Suppressor macrophage treated with lipopolysaccharide for 4 hours (primary cell): Measurements from ENCODE around the gene SAMM50.

Source experiments
- DNase-seq: peaks from one replicate; pipeline ENCODE4 v3.0.0-alpha.2; 2020

Gene SAMM50

GRCh38 chr22:43946384-43946667 lies 8.9 kb upstream of the SAMM50 start:
- DNase-seq, result no peak

GRCh38 chr22:43948836-43949406 lies 6.3 kb upstream of the SAMM50 start:
- DNase-seq, result no peak

DNA sequence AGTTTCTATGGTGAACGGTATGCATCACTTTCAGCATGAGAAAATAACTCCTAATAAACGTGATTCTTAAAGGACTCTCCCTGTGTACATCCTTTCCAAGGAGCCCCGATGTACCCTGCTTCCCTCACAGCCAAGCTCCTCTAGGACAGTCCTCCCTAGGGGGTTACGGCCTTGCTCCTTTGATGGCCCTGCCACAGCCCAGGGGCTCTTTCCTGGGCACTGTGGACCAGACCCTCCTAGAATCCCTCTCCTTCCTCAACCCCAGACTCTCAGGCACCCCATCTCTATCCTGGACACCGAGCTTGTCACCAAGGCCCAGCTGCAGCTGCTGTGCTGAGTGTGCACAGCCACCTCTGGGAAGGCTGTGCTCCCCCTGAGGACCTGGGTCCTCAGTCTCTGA lies 3.9 kb upstream of the SAMM50 start:
- DNase-seq, result no peak

GRCh38 chr22:43951966-43952365 lies 3.3 kb upstream of the SAMM50 start:
- no peak for DNase-seq

DNA sequence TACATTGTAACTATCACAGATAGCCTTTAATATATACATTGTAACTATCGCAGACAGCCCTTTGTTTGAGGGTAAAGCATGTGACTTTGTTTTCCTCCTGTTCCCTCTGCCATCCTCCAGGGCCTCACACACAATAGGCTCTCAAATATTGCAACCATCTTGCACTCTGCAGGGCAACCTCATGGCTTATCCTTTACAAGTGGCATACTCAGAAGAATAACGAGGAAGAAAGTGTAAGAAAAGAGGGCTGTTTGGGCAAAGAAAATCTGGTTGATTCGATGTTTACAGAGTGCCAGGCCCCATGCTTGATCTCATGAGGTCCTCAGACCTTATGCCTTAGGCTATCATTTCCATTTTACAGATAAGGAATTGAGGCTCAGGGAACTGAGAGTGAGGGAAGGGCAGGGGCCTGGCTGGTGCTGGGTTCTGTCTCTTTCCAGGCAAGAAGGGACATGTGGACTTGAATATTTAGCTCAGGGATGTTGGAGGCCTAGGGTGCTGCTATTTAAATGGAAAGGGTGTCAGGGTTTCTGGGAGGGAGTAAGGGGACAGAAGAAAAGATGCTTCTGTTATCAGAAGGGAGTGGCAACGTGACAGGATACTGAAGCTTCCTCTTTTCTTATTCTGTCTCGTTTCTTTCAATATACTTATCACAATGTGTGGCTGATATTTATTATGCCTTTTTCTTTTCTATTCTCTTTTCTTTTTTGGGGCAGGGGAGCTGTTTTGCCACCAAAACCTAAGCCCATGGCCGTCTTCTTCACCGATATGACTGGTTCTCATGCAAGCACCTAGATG lies 1.1 kb upstream of the SAMM50 start:
- DNase-seq, result no peak

- peak; percentile 9 for DNase-seq
Observed at GRCh38 chr22:43955883-43956782, 891 bp downstream of the SAMM50 start.

GRCh38 chr22:43956805-43957463 lies 1.7 kb downstream of the SAMM50 start:
- no peak for DNase-seq

DNA sequence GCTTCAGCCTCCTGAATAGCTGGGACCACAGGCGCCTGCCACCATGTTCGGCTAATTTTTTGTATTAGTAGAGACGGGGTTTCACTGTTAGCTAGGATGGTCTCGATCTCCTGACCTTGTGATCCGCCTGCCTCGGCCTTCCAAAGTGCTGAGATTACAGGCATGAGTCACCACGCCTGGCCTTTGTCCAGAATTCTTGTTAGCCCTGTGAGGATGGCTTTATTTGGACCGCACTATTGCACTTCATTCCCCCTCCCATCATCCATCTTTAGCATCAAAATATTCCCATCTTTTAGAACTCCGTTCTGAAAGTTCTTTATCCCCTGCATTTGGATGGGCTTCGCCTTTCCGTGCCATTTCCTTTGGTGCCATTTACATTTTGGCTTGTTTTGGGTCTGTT lies 2.6 kb downstream of the SAMM50 start:
- DNase-seq, result no peak

DNA sequence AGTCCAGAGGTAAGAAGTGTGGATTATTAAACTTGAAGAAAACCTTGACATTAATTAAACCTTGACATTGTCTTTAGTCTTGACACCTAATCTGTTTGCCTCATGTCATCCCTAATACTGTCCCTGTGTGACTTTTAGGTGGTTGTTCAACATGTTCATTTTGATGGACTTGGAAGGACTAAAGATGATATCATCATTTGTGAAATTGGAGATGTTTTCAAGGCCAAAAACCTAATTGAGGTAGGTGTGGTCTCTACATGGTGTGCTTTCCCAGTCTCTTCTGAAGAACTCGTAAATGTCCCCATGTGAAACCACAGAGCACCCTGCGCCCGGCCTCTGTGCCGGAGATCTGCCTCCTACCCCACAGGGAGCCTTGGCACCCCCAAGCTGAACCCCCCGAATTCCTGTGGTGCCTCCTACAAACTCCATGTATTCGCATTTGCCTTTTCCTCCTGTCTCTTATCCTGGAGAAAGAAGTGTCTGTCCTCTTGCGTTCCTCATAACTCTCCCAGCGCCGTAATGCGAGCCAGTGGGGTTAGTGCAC lies 9.1 kb downstream of the SAMM50 start:
- no peak for DNase-seq

DNA sequence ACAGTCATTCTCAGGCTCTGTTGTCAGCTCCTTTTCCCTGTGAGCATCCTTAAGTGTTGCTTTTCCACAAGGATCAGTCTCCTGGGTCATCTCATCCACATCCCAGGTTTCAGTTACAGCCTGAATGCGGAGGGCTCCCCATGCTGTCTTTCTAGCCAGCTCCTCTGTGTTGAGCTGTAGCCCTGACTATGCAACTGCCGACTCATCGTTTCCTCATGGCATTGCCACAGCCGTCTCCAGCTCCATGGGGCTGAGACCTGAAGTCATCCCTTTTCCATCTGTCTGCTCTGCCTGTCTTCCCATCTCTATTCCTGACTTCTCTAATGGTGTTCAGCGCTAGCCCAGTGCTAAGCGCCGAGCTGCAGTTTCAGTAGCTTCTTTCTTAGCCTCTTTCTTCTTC lies 11.8 kb downstream of the SAMM50 start:
- no peak for DNase-seq

- DNase-seq, result no peak
Observed at GRCh38 chr22:43968614-43969013, 13.4 kb downstream of the SAMM50 start.

DNA sequence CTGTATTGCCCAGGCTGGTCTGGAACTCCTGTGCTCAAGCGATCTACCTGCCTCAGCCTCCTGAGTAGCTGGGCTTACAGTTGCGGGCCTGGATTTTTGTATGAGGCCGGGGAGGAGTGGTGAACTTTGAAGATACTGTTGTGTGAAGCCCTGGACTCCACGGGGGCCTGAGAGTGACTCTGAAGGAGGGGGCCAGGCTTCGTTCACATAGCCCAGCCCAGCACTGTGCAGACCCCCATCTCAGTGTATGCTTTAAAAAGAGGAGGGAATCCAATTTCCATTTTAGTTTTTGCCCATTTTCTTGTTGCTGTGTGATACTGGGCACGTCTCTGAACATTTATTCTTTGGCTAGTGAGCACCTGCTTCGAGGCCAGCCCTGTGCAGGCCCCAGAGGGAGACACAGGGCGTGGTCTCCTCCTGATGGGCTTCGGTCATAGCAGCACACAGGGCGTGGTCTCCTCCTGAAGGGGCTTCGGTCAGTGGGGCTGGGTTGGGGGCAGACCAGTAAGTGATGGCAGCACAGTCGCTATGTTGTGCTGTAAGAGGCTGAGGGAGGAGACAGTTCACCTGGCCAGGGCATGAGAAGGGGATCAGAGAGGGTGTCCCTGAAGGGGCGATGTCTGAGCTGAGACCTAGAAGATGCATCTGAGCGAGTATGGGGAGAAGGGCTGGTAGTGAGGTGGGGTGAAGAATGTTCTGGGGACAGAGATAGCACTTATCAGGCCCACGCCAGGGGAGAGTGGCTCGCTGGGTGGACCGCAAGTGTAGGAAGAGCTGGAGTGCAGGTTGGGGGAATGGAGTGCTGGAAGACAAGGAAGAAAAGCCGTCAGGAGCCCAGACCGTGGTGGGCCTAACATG lies 14.0 kb downstream of the SAMM50 start:
- DNase-seq, result no peak

GRCh38 chr22:43969989-43970755 lies 14.9 kb downstream of the SAMM50 start:
- DNase-seq, result no peak

DNA sequence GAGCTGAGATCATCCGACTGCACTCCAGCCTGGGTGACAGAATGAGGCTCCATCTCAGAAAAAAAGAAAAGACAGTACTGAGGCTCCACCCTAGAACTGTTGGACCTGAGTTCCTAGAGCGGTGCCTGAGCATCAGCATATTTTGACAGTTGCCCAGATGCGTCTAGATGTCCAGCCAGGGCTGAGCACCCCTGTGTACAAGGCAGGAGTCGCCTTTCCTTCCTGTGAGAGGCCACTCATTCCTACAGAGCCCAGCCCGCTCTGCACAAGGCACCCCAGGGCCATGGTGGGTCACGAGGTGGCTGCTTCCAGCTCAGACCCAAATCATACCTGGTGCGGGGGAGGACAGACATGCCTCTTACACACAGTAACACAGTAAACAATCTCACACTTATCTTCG lies 15.9 kb downstream of the SAMM50 start:
- DNase-seq, result no peak

DNA sequence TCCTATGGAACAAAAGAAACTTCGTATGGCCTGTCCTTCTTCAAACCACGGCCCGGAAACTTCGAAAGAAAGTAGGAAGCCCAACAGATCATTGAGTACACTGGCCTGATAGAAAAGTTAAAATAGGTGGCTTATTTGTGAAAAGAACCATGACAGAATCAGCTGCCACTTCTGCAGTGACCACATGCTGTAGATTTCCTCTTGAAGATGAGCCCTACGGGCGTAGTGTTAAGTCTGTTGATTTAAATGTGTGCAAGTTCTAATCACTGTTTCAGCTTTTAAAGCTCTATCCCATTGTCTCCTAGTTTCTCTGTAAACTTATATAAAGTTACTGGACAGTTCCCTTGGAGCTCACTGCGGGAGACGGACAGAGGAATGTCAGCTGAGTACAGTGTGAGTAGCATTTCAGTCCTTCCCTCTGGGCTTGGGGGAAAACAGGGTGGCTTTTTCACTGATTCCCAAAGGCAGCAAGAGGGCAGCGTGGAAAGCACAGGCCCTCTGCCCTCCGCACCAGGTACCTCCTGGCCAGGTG lies 17.8 kb downstream of the SAMM50 start:
- DNase-seq, result no peak

- DNase-seq, result no peak
Observed at GRCh38 chr22:43974028-43974545, 18.8 kb downstream of the SAMM50 start.

- no peak for DNase-seq
Observed at GRCh38 chr22:43975041-43975440, 19.8 kb downstream of the SAMM50 start.

DNA sequence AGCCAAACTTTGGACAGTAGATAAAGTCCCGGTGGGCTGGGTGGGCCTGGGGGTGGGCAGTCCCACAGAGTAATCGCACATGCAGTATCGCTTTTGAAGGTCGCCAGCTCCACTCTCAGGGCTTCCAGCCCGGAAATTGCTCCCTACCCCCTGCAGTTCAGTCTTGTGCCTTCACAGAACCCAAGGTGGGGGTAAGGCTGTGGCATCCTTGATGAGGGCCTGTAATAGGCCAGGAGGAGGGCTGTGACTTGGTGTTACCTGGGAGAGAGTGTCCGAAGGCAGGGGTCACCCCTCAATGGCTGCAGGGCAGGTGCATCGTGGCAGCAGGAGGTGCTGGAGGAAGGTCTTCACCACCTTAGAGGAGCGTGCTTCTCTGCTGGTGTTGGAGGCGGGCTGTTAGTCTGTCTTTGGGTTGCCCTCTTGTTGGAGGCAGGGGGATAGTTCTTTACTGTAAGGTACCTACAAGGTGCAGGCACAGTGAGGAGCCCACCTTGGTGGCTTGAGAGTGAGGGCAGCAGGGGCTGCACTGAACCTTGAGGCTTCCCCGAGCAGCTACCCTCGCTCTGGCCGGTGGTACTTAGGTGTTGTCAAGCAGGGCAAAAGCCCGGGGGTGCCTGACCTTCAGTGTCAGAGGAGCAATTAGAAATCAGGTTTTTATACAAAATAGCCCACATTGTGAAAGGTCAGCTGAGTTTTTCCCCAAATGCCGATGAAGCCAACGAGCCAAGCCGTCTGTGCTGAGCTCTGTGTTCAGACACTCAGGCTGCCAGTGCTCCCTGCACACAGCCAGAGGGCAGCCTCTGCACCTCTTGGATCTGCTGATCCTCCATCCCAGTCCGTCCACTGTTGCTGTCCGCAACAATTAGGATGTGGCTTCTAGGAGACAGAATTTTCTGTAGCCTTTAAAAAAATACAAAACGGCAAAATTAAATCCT lies 21.9 kb downstream of the SAMM50 start:
- DNase-seq, result no peak

- no peak for DNase-seq
Observed at GRCh38 chr22:43978558-43978957, 23.3 kb downstream of the SAMM50 start.

DNA sequence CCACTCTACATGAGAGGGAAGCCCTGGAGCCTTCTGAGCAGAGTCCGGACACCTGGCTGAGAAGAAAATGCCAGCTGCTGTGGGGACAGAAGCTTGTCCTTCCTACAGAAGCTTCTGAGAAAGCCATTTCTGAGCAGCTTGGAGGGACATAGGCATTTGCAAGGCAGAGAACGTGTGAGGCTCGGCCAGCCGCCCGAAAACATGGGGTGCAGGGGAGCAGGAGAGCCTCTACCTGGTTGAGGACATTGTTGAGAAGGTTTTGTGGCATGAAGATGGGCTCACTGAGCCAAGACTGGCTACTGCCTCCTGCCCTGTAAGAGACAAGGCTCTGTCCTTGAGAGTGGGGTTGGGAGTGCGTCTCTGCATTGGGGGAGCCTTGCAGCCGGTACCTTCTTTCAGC lies 25.3 kb downstream of the SAMM50 start:
- no peak for DNase-seq
